Activated T-cell treated with anti-CD3 and anti-CD28 coated beads, Interleukin-2, amount 50 U/mL, for 72 hours (primary cell): ENCODE results near the gene TOM1L1. TPM values are rescaled to one million over a fixed set of nuclear protein-coding genes. Genes with fewer than 3 reads are reported as not detected.

Experiments
- ATAC-seq, 2 donors: fragments of 150-1000 bp; cut with Tn5 transposase; replicated peaks in 1 of 2; 2 replicates each; pipeline ENCODE4 v1.10.0; 2021; ENCODE audit warnings: moderate library complexity in 2 of 2, mild to moderate bottlenecking in 1 of 2
- DNase-seq, 2 donors: peaks; one replicate each; pipeline ENCODE4 v3.0.0; 2021 to 2022; ENCODE audit warnings: mixed read lengths in 1 of 2
- H3K27ac Mint-ChIP-seq: one replicate; pipeline ENCODE4 v1.8.0; 2022; ENCODE audit warnings: mild to moderate bottlenecking, moderate library complexity, mixed read lengths
- H3K27me3 Mint-ChIP-seq: one replicate; pipeline ENCODE4 v1.8.0; 2022; ENCODE audit warnings: low read depth, mixed read lengths
- H3K36me3 Mint-ChIP-seq, 2 donors: one replicate each; pipeline ENCODE4 v1.8.0; 2022; ENCODE audit warnings: mixed read lengths in 2 of 2, mild to moderate bottlenecking in 1 of 2; ENCODE audit not compliant: insufficient read depth in 2 of 2
- H3K4me1 Mint-ChIP-seq: one replicate; pipeline ENCODE4 v1.8.0; 2022; ENCODE audit warnings: low read depth, mixed read lengths
- H3K4me3 Mint-ChIP-seq, 2 donors: one replicate each; pipeline ENCODE4 v1.8.0; 2022; ENCODE audit warnings: mild to moderate bottlenecking in 2 of 2, mixed read lengths in 2 of 2, moderate library complexity in 2 of 2
- H3K9me3 Mint-ChIP-seq, 2 donors: one replicate each; pipeline ENCODE4 v1.8.0; 2022; ENCODE audit warnings: mixed read lengths in 2 of 2
- total RNA-seq, 2 donors: library from RNA; stranded (reverse); gene quantifications; one replicate each; pipeline ENCODE4 v1.2.3, GENCODE V29; 2022

The TOM1L1 gene
- total RNA-seq, 2 donors from 2014 or later = 0.74 to 1.00 TPM

DNA sequence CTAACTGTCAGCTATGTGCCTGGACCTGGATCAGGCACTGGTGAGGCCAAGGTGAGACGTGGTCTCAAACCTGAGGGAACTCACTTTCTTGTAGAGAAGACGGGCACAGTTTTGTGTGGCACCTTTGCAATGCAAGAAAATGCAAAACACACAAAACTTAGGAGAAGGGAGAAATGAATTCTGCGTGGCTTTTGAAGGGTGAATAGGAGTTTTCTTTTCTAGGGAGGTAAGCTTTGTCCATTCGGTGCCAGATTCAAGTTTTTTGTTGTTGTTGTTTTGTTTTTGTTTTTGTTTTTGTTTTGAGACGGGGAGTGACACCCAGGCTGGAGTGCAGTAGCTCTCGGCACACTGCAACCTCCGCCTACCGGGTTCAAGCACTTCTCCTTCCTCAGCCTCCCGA, 1.4 kb downstream of the TOM1L1 start:
- H3K4me3 Mint-ChIP-seq = no peak overlapping the region
- DNase-seq = no peak
- ATAC-seq = no peak
- no peaks in the 10 kb centered on the region for H3K36me3 Mint-ChIP-seq
- peaks cover 39% of the 10 kb centered on the region for H3K27me3 Mint-ChIP-seq
- H3K9me3 Mint-ChIP-seq = no peaks in the 10 kb centered on the region
- H3K27ac Mint-ChIP-seq = no peak overlapping the region
- no peaks in the 10 kb centered on the region for H3K4me1 Mint-ChIP-seq

DNA sequence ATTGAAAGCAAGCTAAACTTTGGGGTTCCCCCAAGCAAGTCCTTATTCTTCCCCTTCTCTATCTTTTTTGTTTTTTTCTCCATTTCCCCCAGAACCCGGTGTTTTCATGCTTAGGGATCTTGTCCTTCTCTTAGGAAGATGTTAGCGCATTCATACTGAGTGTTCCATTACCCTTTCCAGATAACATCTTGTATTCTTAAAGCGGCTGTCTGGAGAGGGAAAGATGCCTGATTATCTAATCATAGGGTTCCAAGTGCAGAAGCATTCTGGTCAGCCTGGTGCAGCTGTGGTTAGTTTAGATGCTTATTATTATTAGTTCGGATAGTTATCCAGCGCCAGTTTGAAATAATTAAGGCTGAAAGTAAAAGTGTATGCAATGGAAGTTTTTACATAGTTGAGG, 2.0 kb downstream of the TOM1L1 start:
- Mint-ChIP-seq H3K27ac (no peak overlapping the region), H3K4me3 (no peak overlapping the region), H3K4me1 (no peaks in the 10 kb centered on the region), H3K27me3 (peaks cover 36% of the 10 kb centered on the region), H3K9me3 (no peaks in the 10 kb centered on the region), H3K36me3 (no peaks in the 10 kb centered on the region)
- DNase-seq (no peak), ATAC-seq (no peak)

DNA sequence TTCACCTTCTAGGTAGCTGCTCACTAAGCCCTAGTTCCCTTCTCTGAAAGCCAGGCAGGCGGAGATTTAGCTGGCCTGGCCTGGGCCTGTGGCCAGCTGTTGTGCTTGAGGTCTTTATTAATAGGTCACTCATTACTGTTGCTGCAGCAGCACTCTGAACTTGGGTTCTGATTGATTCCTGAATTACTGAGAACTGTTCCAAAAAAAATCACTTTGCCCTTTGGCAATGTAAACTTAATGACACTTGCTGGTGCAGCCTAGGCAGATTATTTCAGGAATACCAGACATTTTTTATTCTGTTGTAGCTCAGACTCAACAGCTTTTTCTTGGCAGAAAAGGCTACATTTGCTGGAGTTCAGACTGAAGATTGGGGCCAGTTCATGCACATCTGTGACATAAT, 2.7 kb downstream of the TOM1L1 start:
- Mint-ChIP-seq H3K4me3 (no peak overlapping the region), H3K27me3 (peaks cover 32% of the 10 kb centered on the region), H3K9me3 (no peaks in the 10 kb centered on the region), H3K4me1 (no peaks in the 10 kb centered on the region), H3K27ac (no peak overlapping the region), H3K36me3 (no peaks in the 10 kb centered on the region)
- ATAC-seq = no peak
- no peak for DNase-seq

DNA sequence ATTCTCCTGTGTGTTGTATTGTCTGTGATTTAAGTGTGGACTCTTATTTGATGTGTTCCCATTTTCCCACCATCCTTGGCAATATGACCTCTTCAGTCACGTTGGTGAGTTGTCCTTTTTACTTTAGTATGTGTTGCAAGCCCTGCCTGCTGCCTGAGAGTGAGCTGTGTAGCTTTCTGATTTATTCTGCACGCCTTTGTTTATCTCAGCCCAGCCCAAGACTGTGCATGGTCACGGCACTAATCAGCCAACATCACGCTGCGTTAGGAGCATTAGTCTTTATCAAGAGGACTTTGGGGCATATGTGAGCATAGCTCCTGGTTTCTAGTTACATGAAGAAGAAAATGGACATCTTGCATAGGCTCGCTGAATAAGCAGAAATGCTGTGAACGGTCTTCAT, 6.0 kb downstream of the TOM1L1 start:
- Mint-ChIP-seq H3K36me3 (no peaks in the 10 kb centered on the region), H3K27me3 (peaks cover 4% of the 10 kb centered on the region), H3K9me3 (no peaks in the 10 kb centered on the region), H3K27ac (no peak overlapping the region), H3K4me1 (no peaks in the 10 kb centered on the region), H3K4me3 (no peak overlapping the region)
- DNase-seq = no peak
- ATAC-seq = no peak

DNA sequence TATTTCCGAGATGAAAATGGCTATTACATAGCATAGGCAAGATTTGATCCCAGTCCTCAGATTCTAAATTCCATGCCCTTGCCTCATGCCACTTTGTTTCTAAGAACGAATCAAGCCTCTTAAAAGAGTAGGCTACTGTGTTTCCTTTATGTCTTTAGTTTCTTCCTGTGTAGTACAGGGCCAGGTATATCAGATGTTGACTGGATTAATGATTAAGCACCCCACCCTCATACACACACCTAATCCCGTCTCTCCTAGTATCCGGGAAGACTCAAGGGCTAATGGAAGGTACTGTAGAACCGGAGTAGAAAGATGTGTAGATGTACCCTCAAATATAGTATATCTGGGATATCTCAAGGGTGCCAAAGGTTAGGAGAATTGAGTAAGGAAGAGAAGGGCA, 6.7 kb downstream of the TOM1L1 start:
- H3K36me3 Mint-ChIP-seq = no peaks in the 10 kb centered on the region
- no peak overlapping the region for H3K27ac Mint-ChIP-seq
- no peaks in the 10 kb centered on the region for H3K27me3 Mint-ChIP-seq
- H3K9me3 Mint-ChIP-seq = no peaks in the 10 kb centered on the region
- ATAC-seq (no peak), DNase-seq (no peak)
- H3K4me1 Mint-ChIP-seq = no peaks in the 10 kb centered on the region
- H3K4me3 Mint-ChIP-seq = no peak overlapping the region

- no peaks in the 10 kb centered on the region for H3K27me3 Mint-ChIP-seq
- H3K4me3 Mint-ChIP-seq = no peak overlapping the region
- DNase-seq (no peak), ATAC-seq (no peak)
- no peaks in the 10 kb centered on the region for H3K36me3 Mint-ChIP-seq
- no peaks in the 10 kb centered on the region for H3K9me3 Mint-ChIP-seq
- no peaks in the 10 kb centered on the region for H3K4me1 Mint-ChIP-seq
- no peak overlapping the region for H3K27ac Mint-ChIP-seq
Measured at GRCh38 chr17:54909766-54910165, 9.1 kb downstream of the TOM1L1 start.

GRCh38 chr17:54916721-54917120, 16.1 kb downstream of the TOM1L1 start:
- no peak for ATAC-seq
- H3K9me3 Mint-ChIP-seq = peaks cover 2 to 9% of the 10 kb centered on the region in 2 donors
- H3K4me3 Mint-ChIP-seq = no peak overlapping the region
- DNase-seq = no peak
- no peaks in the 10 kb centered on the region for H3K27me3 Mint-ChIP-seq
- no peak overlapping the region for H3K27ac Mint-ChIP-seq
- no peaks in the 10 kb centered on the region for H3K4me1 Mint-ChIP-seq
- peaks cover 6 to 10% of the 10 kb centered on the region in 2 donors for H3K36me3 Mint-ChIP-seq

DNA sequence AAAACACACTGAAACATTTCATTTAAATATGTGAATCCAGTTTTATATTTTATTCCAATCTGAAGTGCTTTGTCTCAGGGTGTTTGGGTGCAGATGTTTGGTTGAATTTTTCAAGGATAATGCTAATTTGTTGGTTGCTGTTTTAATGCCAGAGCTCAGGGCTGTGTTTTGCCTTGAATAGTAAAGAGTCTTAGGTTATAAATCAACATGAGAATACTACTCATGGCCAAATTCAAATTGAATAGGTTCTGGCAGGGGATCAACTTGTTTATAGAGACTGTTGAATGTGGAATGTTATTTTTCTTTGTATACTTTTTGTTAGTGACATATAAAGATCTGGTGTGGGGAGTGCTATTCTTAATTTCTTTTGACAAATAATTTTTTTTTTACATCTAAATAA, 18.8 kb downstream of the TOM1L1 start:
- H3K9me3 Mint-ChIP-seq = peaks cover 2 to 9% of the 10 kb centered on the region in 2 donors
- H3K27ac Mint-ChIP-seq = no peak overlapping the region
- H3K4me3 Mint-ChIP-seq = no peak overlapping the region
- ATAC-seq = no peak
- peaks cover 6 to 10% of the 10 kb centered on the region in 2 donors for H3K36me3 Mint-ChIP-seq
- H3K27me3 Mint-ChIP-seq = no peaks in the 10 kb centered on the region
- no peak for DNase-seq
- no peaks in the 10 kb centered on the region for H3K4me1 Mint-ChIP-seq

DNA sequence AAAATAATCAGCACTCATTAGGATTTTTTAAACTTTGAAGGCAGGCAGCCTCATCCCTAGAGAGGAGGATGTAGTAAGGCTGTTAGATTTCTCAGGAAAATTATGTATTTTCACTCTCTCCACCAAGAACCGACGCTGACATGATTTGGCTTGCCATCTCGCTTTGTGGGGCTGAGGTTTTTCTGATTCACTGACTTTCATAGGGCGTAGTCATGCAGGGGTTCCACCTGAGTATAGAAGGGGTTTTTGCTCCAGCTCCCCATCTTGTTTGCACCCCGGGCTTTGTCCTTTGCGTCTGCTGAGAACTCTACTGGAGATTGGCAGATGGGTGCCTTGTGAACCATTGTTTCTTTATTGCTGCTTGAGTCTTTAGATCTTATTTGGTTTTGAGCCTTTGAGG, 20.2 kb downstream of the TOM1L1 start:
- Mint-ChIP-seq H3K4me1 (no peaks in the 10 kb centered on the region), H3K27ac (no peak overlapping the region), H3K9me3 (peaks cover 2 to 9% of the 10 kb centered on the region in 2 donors), H3K4me3 (no peak overlapping the region), H3K36me3 (peaks cover 6 to 10% of the 10 kb centered on the region in 2 donors), H3K27me3 (no peaks in the 10 kb centered on the region)
- DNase-seq = no peak
- no peak for ATAC-seq

DNA sequence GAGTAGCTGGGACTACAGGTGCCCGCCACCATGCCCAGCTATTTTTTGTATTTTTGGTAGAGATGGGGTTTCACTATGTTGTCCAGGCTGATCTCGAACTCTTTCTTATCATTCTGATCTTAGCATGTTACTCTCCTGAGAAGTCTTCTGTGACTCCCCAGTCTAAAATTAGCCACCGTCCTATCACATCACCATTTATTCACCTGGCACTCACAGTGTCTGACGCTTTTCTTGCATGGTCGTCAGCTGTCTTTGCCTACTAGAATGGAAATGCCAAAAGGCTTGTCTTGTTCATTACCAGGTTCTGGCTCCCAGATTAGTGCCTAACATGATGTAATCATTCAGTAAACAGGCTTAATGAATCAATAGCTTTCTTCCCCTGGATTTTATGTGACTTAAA, 23.8 kb downstream of the TOM1L1 start:
- Mint-ChIP-seq H3K4me1 (no peaks in the 10 kb centered on the region), H3K27me3 (peaks cover 6% of the 10 kb centered on the region), H3K4me3 (no peak overlapping the region), H3K27ac (no peak overlapping the region), H3K36me3 (no peaks in the 10 kb centered on the region), H3K9me3 (no peaks in the 10 kb centered on the region)
- DNase-seq (no peak), ATAC-seq (no peak)

DNA sequence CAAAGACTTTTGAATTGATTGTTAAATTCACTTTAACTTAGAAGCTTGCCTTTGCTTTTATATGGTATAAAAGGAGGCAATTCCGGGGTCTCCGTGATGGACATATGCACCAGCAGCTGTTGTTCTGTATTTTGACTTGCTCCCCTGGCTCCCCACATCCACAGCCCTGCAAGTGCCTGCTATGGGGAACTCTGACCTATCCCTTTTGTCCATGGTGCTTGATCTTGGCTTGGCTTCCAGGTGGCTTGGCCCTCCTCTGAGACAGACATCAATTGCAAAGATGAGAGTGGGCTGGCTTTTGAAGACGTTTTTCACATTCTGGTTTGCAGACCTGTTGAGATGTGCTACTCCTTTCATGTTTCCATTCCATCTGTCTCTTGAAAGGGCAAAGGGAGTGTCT, 26.9 kb downstream of the TOM1L1 start:
- DNase-seq = no peak
- ATAC-seq = no peak
- H3K9me3 Mint-ChIP-seq = no peaks in the 10 kb centered on the region
- no peaks in the 10 kb centered on the region for H3K36me3 Mint-ChIP-seq
- H3K4me3 Mint-ChIP-seq = no peak overlapping the region
- H3K27ac Mint-ChIP-seq = no peak overlapping the region
- H3K4me1 Mint-ChIP-seq = no peaks in the 10 kb centered on the region
- peaks cover 6% of the 10 kb centered on the region for H3K27me3 Mint-ChIP-seq

DNA sequence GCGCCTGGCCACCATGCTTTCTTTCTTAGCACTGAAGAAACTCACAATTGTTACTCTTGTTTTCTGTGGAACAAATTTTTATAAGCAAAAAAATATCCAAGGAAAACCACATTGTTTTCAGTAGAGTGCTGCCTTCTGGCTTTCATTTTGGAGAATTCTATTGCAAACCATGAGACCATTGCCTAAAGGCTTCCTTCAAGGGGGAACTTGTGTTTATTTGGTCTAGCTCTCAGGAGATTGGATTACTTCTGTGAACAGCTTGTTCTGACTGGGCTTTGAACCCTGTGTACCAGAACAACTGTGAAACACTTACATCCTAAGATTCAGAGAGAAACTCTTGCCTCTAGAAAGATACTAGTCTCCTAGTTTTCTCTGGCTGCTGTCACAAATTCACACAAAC, 32.1 kb downstream of the TOM1L1 start:
- H3K4me3 Mint-ChIP-seq = no peak overlapping the region
- ATAC-seq (no peak), DNase-seq (no peak)
- no peaks in the 10 kb centered on the region for H3K27me3 Mint-ChIP-seq
- H3K27ac Mint-ChIP-seq = no peak overlapping the region
- H3K4me1 Mint-ChIP-seq = no peaks in the 10 kb centered on the region
- H3K36me3 Mint-ChIP-seq = no peaks in the 10 kb centered on the region
- no peaks in the 10 kb centered on the region for H3K9me3 Mint-ChIP-seq

GRCh38 chr17:54933921-54934320, 33.3 kb downstream of the TOM1L1 start:
- H3K4me3 Mint-ChIP-seq = no peak overlapping the region
- no peaks in the 10 kb centered on the region for H3K4me1 Mint-ChIP-seq
- H3K27me3 Mint-ChIP-seq = no peaks in the 10 kb centered on the region
- no peak for ATAC-seq
- no peak for DNase-seq
- no peaks in the 10 kb centered on the region for H3K9me3 Mint-ChIP-seq
- H3K36me3 Mint-ChIP-seq = no peaks in the 10 kb centered on the region
- H3K27ac Mint-ChIP-seq = no peak overlapping the region

- Mint-ChIP-seq H3K27ac (no peak overlapping the region), H3K4me1 (no peaks in the 10 kb centered on the region), H3K36me3 (no peaks in the 10 kb centered on the region), H3K4me3 (no peak overlapping the region), H3K27me3 (no peaks in the 10 kb centered on the region), H3K9me3 (no peaks in the 10 kb centered on the region)
- DNase-seq (no peak), ATAC-seq (no peak)
Measured at GRCh38 chr17:54935471-54935870, 34.8 kb downstream of the TOM1L1 start.

DNA sequence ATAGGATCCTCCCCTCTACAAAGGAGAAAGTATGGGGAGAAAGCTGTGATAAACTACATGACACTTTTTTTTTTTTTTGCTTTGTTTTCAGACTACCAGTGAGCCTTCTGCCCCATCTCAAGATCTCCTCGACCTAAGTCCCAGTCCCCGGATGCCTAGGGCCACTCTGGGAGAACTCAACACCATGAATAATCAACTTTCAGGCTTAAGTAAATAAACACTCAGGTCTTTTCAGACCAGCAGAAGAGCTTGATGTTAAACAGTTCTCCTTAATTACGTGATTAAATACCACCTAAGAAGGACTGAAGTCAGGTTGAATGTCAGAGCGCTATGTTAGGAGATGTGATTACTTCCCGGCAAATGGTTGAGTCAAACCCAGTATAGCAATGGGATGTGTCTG, 36.4 kb downstream of the TOM1L1 start:
- no peaks in the 10 kb centered on the region for H3K27me3 Mint-ChIP-seq
- ATAC-seq (no peak), DNase-seq (no peak)
- no peaks in the 10 kb centered on the region for H3K4me1 Mint-ChIP-seq
- no peak overlapping the region for H3K4me3 Mint-ChIP-seq
- no peak overlapping the region for H3K27ac Mint-ChIP-seq
- no peaks in the 10 kb centered on the region for H3K36me3 Mint-ChIP-seq
- no peaks in the 10 kb centered on the region for H3K9me3 Mint-ChIP-seq
